ENCODE data around the gene FAM174C. TPM values are rescaled to one million over a fixed set of nuclear protein-coding genes. Genes with fewer than 3 reads are reported as not detected.
"Not testable (repeated sequence)": the region's sequence is repeated elsewhere in the genome, so short reads cannot be mapped to it uniquely, and the experiment has no call there.

The FAM174C gene
- polyA plus RNA-seq, 3 donors: 32.8 to 56.2 (median 40.0) TPM

GRCh38 chr19:1317274-1318003, 42.1 kb downstream of the FAM174C start:
- H3K79me2 ChIP-seq (ENCODE audit: insufficient read depth, low read length): no peaks in the 10 kb centered on the region
- DNase-seq: no peak
- no peak overlapping the region for H3K4me2 ChIP-seq (replicated peaks; ENCODE audit: extremely low read depth, low read length, poor library complexity, severe bottlenecking)
- H3K27me3 Mint-ChIP-seq (ENCODE audit: low read depth in 3 of 3): peaks cover 31 to 70% (median 69%) of the 10 kb centered on the region in 3 donors
- H2AFZ ChIP-seq (ENCODE audit: insufficient read depth, low read depth, low read length, poor library complexity, severe bottlenecking): no peak overlapping the region
- no peak overlapping the region for H3K27ac Mint-ChIP-seq
- H3K4me3 Mint-ChIP-seq: peak overlapping the region; percentile 3 to 67
- no peaks in the 10 kb centered on the region for H3K36me3 Mint-ChIP-seq
- 54% methylated on average over 11 of the region's 17 CpGs for WGBS (ENCODE audit: insufficient coverage)
- no peaks in the 10 kb centered on the region for H3K4me1 Mint-ChIP-seq
- H3K4me1 ChIP-seq (ENCODE audit: control insufficient read depth in 1 of 2, insufficient read depth in 2 of 2, low read length in 2 of 2): peaks cover 0 to 5% of the 10 kb centered on the region in 2 donors
- H3K36me3 ChIP-seq (replicated peaks in 1 of 2; ENCODE audit: control insufficient read depth in 1 of 2, insufficient read depth in 2 of 2, low read length in 2 of 2): no peaks in the 10 kb centered on the region
- H3K4me3 ChIP-seq (replicated peaks in 1 of 3; ENCODE audit: low read depth in 2 of 3, low read length in 3 of 3): no peak overlapping the region
- H3K9ac ChIP-seq (ENCODE audit: insufficient read depth, low read length, poor library complexity, severe bottlenecking): no peak overlapping the region
- H3K9me3 Mint-ChIP-seq: peaks cover 0 to 8% (median 0%) of the 10 kb centered on the region in 7 donors
- H3K9me3 ChIP-seq (replicated peaks in 1 of 2; ENCODE audit: control insufficient read depth in 1 of 2, insufficient read depth in 1 of 2, low read length in 2 of 2): no peaks in the 10 kb centered on the region
- peaks cover 0 to 29% of the 10 kb centered on the region in 2 donors for H3K27me3 ChIP-seq (ENCODE audit: control insufficient read depth in 2 of 2, insufficient read depth in 2 of 2, low read length in 2 of 2)
- intact Hi-C loops (cut with micrococcal nuclease): no loop called here
- TF ChIP-seq CTCF (IDR thresholded peaks at IDR 0.05): no peak
- H4K20me1 ChIP-seq (ENCODE audit: insufficient read depth, low read length): no peaks in the 10 kb centered on the region
- H3K27ac ChIP-seq (ENCODE audit: low read depth in 1 of 2, low read length in 2 of 2): no peak overlapping the region

GRCh38 chr19:1318678-1319471, 43.5 kb downstream of the FAM174C start:
- Histone ChIP-seq H2AFZ (ENCODE audit: insufficient read depth, low read depth, low read length, poor library complexity, severe bottlenecking) (no peak overlapping the region), H3K9me3 (replicated peaks in 1 of 2; ENCODE audit: control insufficient read depth in 1 of 2, insufficient read depth in 1 of 2, low read length in 2 of 2) (no peaks in the 10 kb centered on the region), H3K36me3 (replicated peaks in 1 of 2; ENCODE audit: control insufficient read depth in 1 of 2, insufficient read depth in 2 of 2, low read length in 2 of 2) (no peaks in the 10 kb centered on the region), H3K79me2 (ENCODE audit: insufficient read depth, low read length) (no peaks in the 10 kb centered on the region), H3K9ac (ENCODE audit: insufficient read depth, low read length, poor library complexity, severe bottlenecking) (no peak overlapping the region), H3K4me1 (ENCODE audit: control insufficient read depth in 1 of 2, insufficient read depth in 2 of 2, low read length in 2 of 2) (peaks cover 0 to 5% of the 10 kb centered on the region in 2 donors), H3K27ac (ENCODE audit: low read depth in 1 of 2, low read length in 2 of 2) (no peak overlapping the region), H4K20me1 (ENCODE audit: insufficient read depth, low read length) (no peaks in the 10 kb centered on the region), H3K4me3 (replicated peaks in 1 of 3; ENCODE audit: low read depth in 2 of 3, low read length in 3 of 3) (no peak overlapping the region), H3K27me3 (ENCODE audit: control insufficient read depth in 2 of 2, insufficient read depth in 2 of 2, low read length in 2 of 2) (peaks cover 0 to 29% of the 10 kb centered on the region in 2 donors), H3K4me2 (replicated peaks; ENCODE audit: extremely low read depth, low read length, poor library complexity, severe bottlenecking) (no peak overlapping the region)
- no peaks in the 10 kb centered on the region for H3K4me1 Mint-ChIP-seq
- no peak for TF ChIP-seq CTCF (IDR thresholded peaks at IDR 0.05)
- no peaks in the 10 kb centered on the region for H3K36me3 Mint-ChIP-seq
- DNase-seq: no peak
- WGBS (ENCODE audit: insufficient coverage): 62% methylated on average over 33 of the region's 46 CpGs
- intact Hi-C loops (cut with micrococcal nuclease): no loop called here
- peak overlapping the region in 1 of 2 donors; percentile 51 for H3K4me3 Mint-ChIP-seq
- H3K27me3 Mint-ChIP-seq (ENCODE audit: low read depth in 3 of 3): peaks cover 37 to 74% (median 72%) of the 10 kb centered on the region in 3 donors
- no peak overlapping the region for H3K27ac Mint-ChIP-seq
- peaks cover 0 to 10% (median 0%) of the 10 kb centered on the region in 7 donors for H3K9me3 Mint-ChIP-seq

- intact Hi-C loops (cut with micrococcal nuclease); H3K4me1 Mint-ChIP-seq; H3K36me3 ChIP-seq (replicated peaks in 1 of 2; ENCODE audit: control insufficient read depth in 1 of 2, insufficient read depth in 2 of 2, low read length in 2 of 2); H4K20me1 ChIP-seq (ENCODE audit: insufficient read depth, low read length); DNase-seq; H3K4me2 ChIP-seq (replicated peaks; ENCODE audit: extremely low read depth, low read length, poor library complexity, severe bottlenecking); H3K79me2 ChIP-seq (ENCODE audit: insufficient read depth, low read length); H3K27ac Mint-ChIP-seq; H3K9ac ChIP-seq (ENCODE audit: insufficient read depth, low read length, poor library complexity, severe bottlenecking); H3K4me3 Mint-ChIP-seq; H3K36me3 Mint-ChIP-seq; H3K4me3 ChIP-seq (replicated peaks in 1 of 3; ENCODE audit: low read depth in 2 of 3, low read length in 3 of 3); H3K27ac ChIP-seq (ENCODE audit: low read depth in 1 of 2, low read length in 2 of 2); H2AFZ ChIP-seq (ENCODE audit: insufficient read depth, low read depth, low read length, poor library complexity, severe bottlenecking); H3K9me3 ChIP-seq (replicated peaks in 1 of 2; ENCODE audit: control insufficient read depth in 1 of 2, insufficient read depth in 1 of 2, low read length in 2 of 2): not testable (repeated sequence)
- H3K27me3 Mint-ChIP-seq (ENCODE audit: low read depth in 3 of 3): peaks cover 43 to 76% (median 68%) of the 10 kb centered on the region in 3 donors
- peaks cover 0 to 12% (median 0%) of the 10 kb centered on the region in 7 donors for H3K9me3 Mint-ChIP-seq
- peaks cover 9 to 16% of the 10 kb centered on the region in 2 donors for H3K4me1 ChIP-seq (ENCODE audit: control insufficient read depth in 1 of 2, insufficient read depth in 2 of 2, low read length in 2 of 2)
- no CpG with 5 or more reads among the region's 3 CpGs for WGBS (ENCODE audit: insufficient coverage)
- H3K27me3 ChIP-seq (ENCODE audit: control insufficient read depth in 2 of 2, insufficient read depth in 2 of 2, low read length in 2 of 2): peaks cover 0 to 40% of the 10 kb centered on the region in 2 donors
These were observed 44.9 kb downstream of the FAM174C start for GRCh38 chr19:1320282-1320650.

Measured in CD14-positive monocyte (primary cell).